H1 (cell line): ENCODE data around the gene WIPI1. TPM values are rescaled to one million over a fixed set of nuclear protein-coding genes. Genes with fewer than 3 reads are reported as not detected.

Experiments used
- CTCF ChIA-PET: fragments of 300-600 bp; sonication (Branson Sonifier 250); formaldehyde crosslinking; loops from one replicate; lab custom pipeline; 2021; ENCODE audit not compliant: partially characterized antibody; lab: Charles Lee
- POLR2A ChIA-PET: fragments of 300-600 bp; sonication (Branson Sonifier 250); formaldehyde crosslinking; loops from one replicate; lab custom pipeline; 2021; ENCODE audit warnings: inconsistent platforms; ENCODE audit not compliant: partially characterized antibody; lab: Charles Lee
- DNase-seq, 2 experiments: peaks; one replicate each; pipeline versions ENCODE4 v3.0.0 to v3.0.0-alpha.2; 2010 to 2022; ENCODE audit warnings: low spot score in 2 of 2, low read depth in 1 of 2, mixed read lengths in 1 of 2
- FAIRE-seq: peaks from 2 replicates; lab custom pipeline; 2011; peaks lifted over from hg19 to GRCh38; lab: Jason Lieb, UNC
- H2AFZ ChIP-seq: 2 replicates; pipeline ENCODE4 v1.8.1; 2012; ENCODE audit warnings: low read length, inconsistent platforms
- H2AK5ac ChIP-seq: 2 replicates; pipeline ENCODE4 v1.6.1; 2013; ENCODE audit warnings: low read depth, low read length
- H2BK120ac ChIP-seq: replicated peaks from 2 replicates; pipeline ENCODE3; 2013; ENCODE audit warnings: low read depth, low read length, inconsistent platforms
- H2BK12ac ChIP-seq: 2 replicates; pipeline ENCODE4 v1.6.1; 2013; ENCODE audit warnings: low read depth, low read length
- H2BK15ac ChIP-seq: 2 replicates; pipeline ENCODE4 v1.6.1; 2013; ENCODE audit warnings: low read length
- H2BK20ac ChIP-seq: 2 replicates; pipeline ENCODE4 v1.6.1; 2013; ENCODE audit warnings: low read length
- H2BK5ac ChIP-seq: 2 replicates; pipeline ENCODE4 v1.6.1; 2013; ENCODE audit warnings: low read depth, low read length
- H3K14ac ChIP-seq: 2 replicates; pipeline ENCODE4 v1.6.1; 2013; ENCODE audit warnings: inconsistent platforms; ENCODE audit not compliant: insufficient read length
- H3K18ac ChIP-seq: 2 replicates; pipeline ENCODE4 v1.6.1; 2013; ENCODE audit warnings: low read length; ENCODE audit errors: extremely low read depth
- H3K23ac ChIP-seq: 2 replicates; pipeline ENCODE4 v1.6.1; 2013; ENCODE audit warnings: inconsistent platforms; ENCODE audit not compliant: insufficient read length
- H3K23me2 ChIP-seq: 2 replicates; pipeline ENCODE4 v1.6.1; 2013; ENCODE audit warnings: low read depth, low read length
- H3K27ac ChIP-seq: 2 replicates; pipeline ENCODE4 v1.6.1; 2011; ENCODE audit warnings: low read depth, low read length, inconsistent platforms
- H3K27me3 ChIP-seq, 4 experiments: replicated peaks in 1 of 4; 1 replicate in 1 of 4; 2 replicates in 3 of 4; pipeline versions ENCODE4 v1.6.1 to v1.8.1; 2011 to 2013; ENCODE audit warnings: low read length in 3 of 4, mild to moderate bottlenecking in 3 of 4, inconsistent platforms in 2 of 4, mixed read lengths in 2 of 4, moderate library complexity in 1 of 4; ENCODE audit not compliant: control insufficient read depth in 3 of 4, insufficient read depth in 3 of 4; ENCODE audit errors: extremely low read depth in 1 of 4
- H3K36me3 ChIP-seq, 4 experiments: 2 replicates each; pipeline versions ENCODE4 v1.6.1 to v1.8.1; 2011 to 2013; ENCODE audit warnings: mild to moderate bottlenecking in 4 of 4, low read length in 3 of 4, moderate library complexity in 2 of 4, control low read depth in 1 of 4, inconsistent platforms in 1 of 4; ENCODE audit not compliant: insufficient read depth in 4 of 4, control insufficient read depth in 2 of 4
- H3K4ac ChIP-seq: replicated peaks from 2 replicates; pipeline ENCODE3; 2013; ENCODE audit warnings: low read length, low read depth, mixed read lengths, inconsistent platforms; ENCODE audit not compliant: insufficient read length
- H3K4me1 ChIP-seq, 4 experiments: replicated peaks in 1 of 4; 1 replicate in 1 of 4; 2 replicates in 3 of 4; pipeline versions ENCODE4 v1.6.1 to v1.8.1; 2011 to 2013; ENCODE audit warnings: low read length in 3 of 4, inconsistent platforms in 2 of 4, mixed read lengths in 1 of 4; ENCODE audit not compliant: insufficient read depth in 4 of 4, control insufficient read depth in 3 of 4
- H3K4me2 ChIP-seq, 2 experiments: 2 replicates each; pipeline versions ENCODE4 v1.6.1 to v1.8.1; 2011 to 2013; ENCODE audit warnings: low read depth in 2 of 2, low read length in 2 of 2, control low read depth in 1 of 2, inconsistent platforms in 1 of 2, mild to moderate bottlenecking in 1 of 2; ENCODE audit not compliant: insufficient read depth in 1 of 2
- H3K4me3 ChIP-seq, 4 experiments: fragments of 200-600, 300-600 bp in 1 of 4; sonication (generic), shearing (Covaris generic), sonication (Bioruptor Twin) in 1 of 4; 2 replicates each; pipeline versions ENCODE4 v1.5.1 to v1.8.1; 2011 to 2016; ENCODE audit warnings: low read length in 4 of 4, low read depth in 3 of 4, control low read depth in 2 of 4, inconsistent platforms in 2 of 4, mild to moderate bottlenecking in 2 of 4, mixed read lengths in 1 of 4, moderate library complexity in 1 of 4; ENCODE audit not compliant: insufficient read depth in 2 of 4; ENCODE audit errors: extremely low read depth in 1 of 4
- H3K56ac ChIP-seq: replicated peaks from 2 replicates; pipeline ENCODE3; 2013; ENCODE audit warnings: low read depth, mild to moderate bottlenecking, mixed read lengths, low read length, inconsistent platforms; ENCODE audit not compliant: insufficient read length
- H3K79me1 ChIP-seq: 2 replicates; pipeline ENCODE4 v1.6.1; 2013; ENCODE audit warnings: low read depth, low read length, control low read depth
- H3K79me2 ChIP-seq, 2 experiments: 2 replicates each; pipeline versions ENCODE4 v1.6.1 to v1.8.1; 2012 to 2013; ENCODE audit warnings: low read length in 2 of 2, mild to moderate bottlenecking in 2 of 2, inconsistent platforms in 1 of 2; ENCODE audit not compliant: insufficient read depth in 2 of 2, control insufficient read depth in 1 of 2
- H3K9ac ChIP-seq, 4 experiments: replicated peaks in 1 of 4; 1 replicate in 1 of 4; 2 replicates in 3 of 4; pipeline versions ENCODE4 v1.6.1 to v1.8.1; 2011 to 2013; ENCODE audit warnings: low read depth in 3 of 4, low read length in 3 of 4, control low read depth in 2 of 4, mild to moderate bottlenecking in 2 of 4, moderate library complexity in 2 of 4, inconsistent platforms in 1 of 4; ENCODE audit errors: extremely low read depth in 1 of 4
- H3K9me3 ChIP-seq, 2 experiments: 2 replicates each; pipeline versions ENCODE4 v1.6.1 to v1.8.1; 2012 to 2013; ENCODE audit warnings: mild to moderate bottlenecking in 2 of 2, moderate library complexity in 2 of 2, control low read depth in 1 of 2, inconsistent platforms in 1 of 2, low read depth in 1 of 2, low read length in 1 of 2, mixed read lengths in 1 of 2; ENCODE audit not compliant: insufficient read depth in 2 of 2
- H4K20me1 ChIP-seq, 2 experiments: replicated peaks in 1 of 2; 2 replicates each; pipeline versions ENCODE3 to v1.8.1; 2011 to 2013; ENCODE audit warnings: inconsistent platforms in 2 of 2, low read length in 2 of 2, mild to moderate bottlenecking in 1 of 2; ENCODE audit not compliant: insufficient read depth in 2 of 2, control insufficient read depth in 1 of 2
- H4K5ac ChIP-seq: 2 replicates; pipeline ENCODE4 v1.6.1; 2013; ENCODE audit warnings: low read length, low read depth, mixed read lengths, inconsistent platforms; ENCODE audit not compliant: insufficient read length
- H4K8ac ChIP-seq: 2 replicates; pipeline ENCODE4 v1.8.0; 2013; ENCODE audit warnings: mild to moderate bottlenecking, moderate library complexity, low read length, inconsistent platforms; ENCODE audit not compliant: insufficient read depth; ENCODE audit errors: extremely low read depth
- H4K91ac ChIP-seq: replicated peaks from 2 replicates; pipeline ENCODE3; 2013; ENCODE audit warnings: low read length, mixed read lengths, inconsistent platforms; ENCODE audit not compliant: insufficient read length
- CBX5 ChIP-seq: fragments of 300-800, 300-1000 bp; sonication (generic); IDR thresholded peaks from 2 replicates; pipeline ENCODE4 v1.7.1; 2016; ENCODE audit warnings: antibody characterized with exemption, low read length, low read depth
- CHD2 ChIP-seq: IDR thresholded peaks from 2 replicates; pipeline ENCODE4 v1.6.1; 2012; ENCODE audit warnings: low read length, improper control_type of control experiment
- FOSL1 ChIP-seq: IDR thresholded peaks from 2 replicates; pipeline ENCODE4 v1.6.1; 2011; ENCODE audit warnings: mild to moderate bottlenecking, low read depth, low read length, moderate library complexity; ENCODE audit not compliant: insufficient read depth
- KDM1A ChIP-seq: fragments of 200-600, 300-600 bp; sonication (generic); IDR thresholded peaks from 2 replicates; pipeline ENCODE4 v1.7.1; 2016; ENCODE audit warnings: mild to moderate bottlenecking, low read length, borderline replicate concordance
- KDM5A ChIP-seq: fragments of 200-600 bp; IDR thresholded peaks from 2 replicates; pipeline ENCODE4 v1.7.1; 2012; ENCODE audit warnings: mild to moderate bottlenecking, low read length, inconsistent platforms, mixed read lengths
- NANOG ChIP-seq: IDR thresholded peaks from 2 replicates; pipeline ENCODE4 v1.6.1; 2011; ENCODE audit warnings: low read length, low read depth, mild to moderate bottlenecking, inconsistent platforms; ENCODE audit not compliant: insufficient read depth, poor library complexity, severe bottlenecking
- POLR2A ChIP-seq, 2 experiments: IDR thresholded peaks; 1 replicate in 1 of 2; 2 replicates in 1 of 2; pipeline ENCODE4 v1.6.1; 2011; ENCODE audit warnings: low read depth in 2 of 2, low read length in 2 of 2, mild to moderate bottlenecking in 2 of 2; ENCODE audit errors: control extremely low read depth in 1 of 2
- RAD21 ChIP-seq, 2 experiments: IDR thresholded peaks in 1 of 2; conservative IDR thresholded peaks in 1 of 2; 2 replicates each; pipeline ENCODE4 v1.6.1; 2011; ENCODE audit warnings: low read depth in 2 of 2, low read length in 2 of 2, improper control_type of control experiment in 1 of 2, inconsistent platforms in 1 of 2, mild to moderate bottlenecking in 1 of 2, moderate library complexity in 1 of 2
- SIN3A ChIP-seq, 2 experiments: IDR thresholded peaks in 1 of 2; conservative IDR thresholded peaks in 1 of 2; 2 replicates each; pipeline ENCODE4 v1.6.1; 2011 to 2012; ENCODE audit warnings: low read length in 2 of 2, improper control_type of control experiment in 1 of 2, low read depth in 1 of 2, mild to moderate bottlenecking in 1 of 2
- SP1 ChIP-seq: IDR thresholded peaks from 2 replicates; pipeline ENCODE4 v1.6.1; 2011; ENCODE audit warnings: low read depth, low read length
- SRF ChIP-seq: IDR thresholded peaks from 2 replicates; pipeline ENCODE4 v1.6.1; 2011; ENCODE audit warnings: mild to moderate bottlenecking, low read depth, low read length, moderate library complexity
- SUZ12 ChIP-seq: fragments of 200-600 bp; sonication (generic); IDR thresholded peaks from 2 replicates; pipeline ENCODE4 v1.6.1; 2012; ENCODE audit warnings: mild to moderate bottlenecking, inconsistent platforms, low read length, moderate library complexity, mixed read lengths
- TBP ChIP-seq: IDR thresholded peaks from 2 replicates; pipeline ENCODE4 v1.6.1; 2011; ENCODE audit warnings: low read depth, low read length, improper control_type of control experiment
- WGBS, 2 experiments: shearing (Covaris generic) in 1 of 2; methylation state at CpG; one replicate each; pipeline versions ENCODE4 v1.1.6 to v1.1.7; 2013 to 2015; ENCODE audit warnings: low lambda C conversion rate in 2 of 2, mixed read lengths in 2 of 2, inconsistent platforms in 1 of 2, low coverage in 1 of 2, missing lambda C conversion rate in 1 of 2; ENCODE audit not compliant: insufficient replicate concordance in 2 of 2, insufficient coverage in 1 of 2, insufficient read length in 1 of 2; ENCODE audit errors: extremely low coverage in 1 of 2, missing lambda C conversion rate in 1 of 2; 5-methylcytosine and 5-hydroxymethylcytosine counted together
- polyA plus RNA-seq, 7 experiments: library from polyadenylated mRNA; depleted of rRNA in 3 of 7; stranded (reverse) in 5 of 7; unstranded in 2 of 7; fragments of >200 nt in 5 of 7; fragments of 200-250 nt in 2 of 7; gene quantifications; 1 replicate in 5 of 7; 2 replicates in 1 of 7; 4 replicates in 1 of 7; pipeline versions ENCODE4 v1.2.1 to v1.2.3, GENCODE V29; 2011 to 2013; ENCODE audit warnings: missing spikeins in 2 of 7, mixed read lengths in 2 of 7
- total RNA-seq: library from RNA; stranded (reverse); fragmentation: NEBNext Ultra II Directional; extraction: Animal tissue kit (Norgen Biotek cat#: 25700); gene quantifications from 2 replicates; pipeline ENCODE4 v1.2.1, GENCODE V29; 2021
- TF ChIP-seq, protein P1 (sequence below): IDR thresholded peaks from 2 replicates; pipeline ENCODE4 v1.6.1; 2012; ENCODE audit warnings: inconsistent platforms

Gene WIPI1
- total and polyA plus RNA-seq, 2 of the 8 experiments (the other 6 are each of a cell fraction or from before 2014, with no cell fraction given) = 16.6 to 17.4 TPM

DNA sequence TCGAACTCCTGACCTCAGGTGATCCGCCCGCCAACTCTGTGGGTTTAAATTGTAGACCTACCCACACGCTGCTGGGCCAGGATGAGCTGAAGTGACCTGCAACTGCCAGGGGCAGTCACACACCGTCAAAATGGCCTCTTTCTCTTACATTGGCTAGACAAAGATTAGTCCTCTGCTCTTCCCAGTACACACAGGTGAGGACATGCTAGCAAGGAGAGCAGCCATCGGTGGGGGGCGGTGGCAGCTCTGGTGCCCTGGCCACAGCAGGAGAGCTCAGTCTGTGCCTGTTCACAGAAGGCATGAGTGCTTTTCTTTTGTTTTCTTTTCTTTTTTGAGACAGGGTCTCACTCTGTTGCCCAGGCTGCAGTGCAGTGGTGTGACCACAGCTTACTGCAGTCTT lies 29.7 kb downstream of the WIPI1 start:
- POLR2A ChIA-PET = no interaction called here
- DNase-seq (no peak), FAIRE-seq (no peak)
- Histone ChIP-seq H3K14ac (no peak overlapping the region), H3K27me3 (no peaks in the 10 kb centered on the region), H2BK20ac (no peak overlapping the region), H3K23ac (no peak overlapping the region), H3K56ac (no peak overlapping the region), H2AK5ac (no peak overlapping the region), H3K79me1 (no peaks in the 10 kb centered on the region), H4K5ac (no peak overlapping the region), H3K36me3 (peaks cover 0 to 3% (median 1%) of the 10 kb centered on the region in 4 experiments; a peak in 4 of 8 replicates), H4K91ac (no peak overlapping the region), H2BK15ac (no peak overlapping the region), H2BK120ac (no peak overlapping the region), H2BK12ac (no peak overlapping the region), H2BK5ac (no peak overlapping the region), H3K18ac (no peak overlapping the region), H4K20me1 (no peaks in the 10 kb centered on the region), H3K4ac (no peak overlapping the region), H2AFZ (no peak overlapping the region), H3K4me3 (no peak overlapping the region), H3K4me2 (no peak overlapping the region), H3K23me2 (no peaks in the 10 kb centered on the region), H3K9me3 (no peaks in the 10 kb centered on the region), H3K4me1 (peaks cover 0 to 4% (median under 1%) of the 10 kb centered on the region in 4 experiments; a peak in 3 of 7 replicates), H3K9ac (no peak overlapping the region), H4K8ac (no peak overlapping the region), H3K79me2 (no peaks in the 10 kb centered on the region), H3K27ac (no peak overlapping the region)
- 91% methylated on average over 7 of the region's 7 CpGs; no CpG with 5 or more reads in 1 of the 2 experiments for WGBS, 2 experiments
- CTCF ChIA-PET = interaction anchor here (0.6 to 1.8 kb wide), 17 partner anchors 9 to 759 kb away, joined by 3 to 9 read pairs (median 3); partner anchors contain the start of gene AMZ2
- no peak for TF ChIP-seq FOSL1
- TF ChIP-seq, protein P1, sequence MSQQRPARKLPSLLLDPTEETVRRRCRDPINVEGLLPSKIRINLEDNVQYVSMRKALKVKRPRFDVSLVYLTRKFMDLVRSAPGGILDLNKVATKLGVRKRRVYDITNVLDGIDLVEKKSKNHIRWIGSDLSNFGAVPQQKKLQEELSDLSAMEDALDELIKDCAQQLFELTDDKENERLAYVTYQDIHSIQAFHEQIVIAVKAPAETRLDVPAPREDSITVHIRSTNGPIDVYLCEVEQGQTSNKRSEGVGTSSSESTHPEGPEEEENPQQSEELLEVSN = no peak
- TF ChIP-seq CBX5 = no peak
- no peak for TF ChIP-seq KDM1A
- TF ChIP-seq TBP = no peak
- TF ChIP-seq NANOG = no peak
- no peak for TF ChIP-seq RAD21 (IDR thresholded peaks at IDR 0.05 in 1 of 2, conservative IDR thresholded peaks at IDR 0.05 in 1 of 2; ENCODE audit: low read depth in 2 of 2, low read length in 2 of 2)
- TF ChIP-seq KDM5A = no peak
- no peak for TF ChIP-seq POLR2A (IDR thresholded peaks at IDR 0.05; ENCODE audit: control extremely low read depth in 1 of 2, low read depth in 2 of 2, low read length in 2 of 2)
- no peak for TF ChIP-seq SP1
- TF ChIP-seq CHD2 = no peak
- TF ChIP-seq SIN3A (conservative IDR thresholded peaks at IDR 0.05 in 1 of 2, IDR thresholded peaks at IDR 0.05 in 1 of 2; ENCODE audit: low read depth in 1 of 2, low read length in 2 of 2) = no peak
- TF ChIP-seq SUZ12 = no peak
- no peak for TF ChIP-seq SRF
